Testis (tissue), 2 donors: ENCODE results near the gene MAP3K7CL.

Source experiments
- POLR2A ChIP-seq: fragments of 450-650 bp; IDR thresholded peaks from one replicate; pipeline ENCODE4 v1.6.1; 2017; ENCODE audit warnings: antibody characterized with exemption, mild to moderate bottlenecking, moderate library complexity
- TF ChIP-seq, protein P1 (sequence below), 3 experiments: fragments of 450-650 bp in 2 of 3; fragments of 200-600 bp in 1 of 3; sonication (generic) in 1 of 3; IDR thresholded peaks; one replicate each; pipeline ENCODE4 v1.5.1; 2016 to 2019; ENCODE audit warnings: antibody characterized with exemption in 3 of 3, mild to moderate bottlenecking in 2 of 3, moderate library complexity in 1 of 3

GRCh38 chr21:29155118-29155932 lies 24.9 kb downstream of the MAP3K7CL start:
- TF ChIP-seq, protein P1, sequence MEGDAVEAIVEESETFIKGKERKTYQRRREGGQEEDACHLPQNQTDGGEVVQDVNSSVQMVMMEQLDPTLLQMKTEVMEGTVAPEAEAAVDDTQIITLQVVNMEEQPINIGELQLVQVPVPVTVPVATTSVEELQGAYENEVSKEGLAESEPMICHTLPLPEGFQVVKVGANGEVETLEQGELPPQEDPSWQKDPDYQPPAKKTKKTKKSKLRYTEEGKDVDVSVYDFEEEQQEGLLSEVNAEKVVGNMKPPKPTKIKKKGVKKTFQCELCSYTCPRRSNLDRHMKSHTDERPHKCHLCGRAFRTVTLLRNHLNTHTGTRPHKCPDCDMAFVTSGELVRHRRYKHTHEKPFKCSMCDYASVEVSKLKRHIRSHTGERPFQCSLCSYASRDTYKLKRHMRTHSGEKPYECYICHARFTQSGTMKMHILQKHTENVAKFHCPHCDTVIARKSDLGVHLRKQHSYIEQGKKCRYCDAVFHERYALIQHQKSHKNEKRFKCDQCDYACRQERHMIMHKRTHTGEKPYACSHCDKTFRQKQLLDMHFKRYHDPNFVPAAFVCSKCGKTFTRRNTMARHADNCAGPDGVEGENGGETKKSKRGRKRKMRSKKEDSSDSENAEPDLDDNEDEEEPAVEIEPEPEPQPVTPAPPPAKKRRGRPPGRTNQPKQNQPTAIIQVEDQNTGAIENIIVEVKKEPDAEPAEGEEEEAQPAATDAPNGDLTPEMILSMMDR (IDR thresholded peaks at IDR 0.05) = no peak
- no peak for TF ChIP-seq POLR2A
